ENCODE measurements around the gene ASF1B.

The ASF1B gene

GRCh38 chr19:14167576-14168138 is 31.3 kb upstream of the ASF1B start:
- DNase-seq: no peak
- Histone ChIP-seq H3K27me3 (peaks cover 0 to 15% of the 10 kb centered on the region in 2 donors), H3K9me3 (no peaks in the 10 kb centered on the region), H3K4me3 (no peak overlapping the region), H3K4me1 (no peaks in the 10 kb centered on the region), H3K36me3 (peaks cover 0 to 38% (median 23%) of the 10 kb centered on the region in 3 donors), H3K27ac (no peak overlapping the region)
- intact Hi-C loops (cut with DNase I; ENCODE audit: low total_unique reads): no loop called here
- no peak for TF ChIP-seq CTCF (IDR thresholded peaks at IDR 0.05)

GRCh38 chr19:14166999-14167575 is 30.7 kb upstream of the ASF1B start:
- Histone ChIP-seq H3K9me3 (no peaks in the 10 kb centered on the region), H3K27me3 (peaks cover 0 to 15% of the 10 kb centered on the region in 2 donors), H3K36me3 (peaks cover 0 to 38% (median 29%) of the 10 kb centered on the region in 3 donors), H3K4me1 (no peaks in the 10 kb centered on the region), H3K27ac (no peak overlapping the region), H3K4me3 (no peak overlapping the region)
- no peak for TF ChIP-seq CTCF (IDR thresholded peaks at IDR 0.05)
- no peak for DNase-seq
- intact Hi-C loops (cut with DNase I; ENCODE audit: low total_unique reads): no loop called here

GRCh38 chr19:14165990-14166830 is 29.8 kb upstream of the ASF1B start:
- Histone ChIP-seq H3K4me3 (no peak overlapping the region), H3K36me3 (peaks cover 0 to 34% (median 25%) of the 10 kb centered on the region in 3 donors), H3K4me1 (no peaks in the 10 kb centered on the region), H3K27ac (no peak overlapping the region), H3K9me3 (no peaks in the 10 kb centered on the region), H3K27me3 (peaks cover 0 to 15% of the 10 kb centered on the region in 2 donors)
- DNase-seq: no peak
- intact Hi-C loops (cut with DNase I; ENCODE audit: low total_unique reads): no loop called here
- TF ChIP-seq CTCF (IDR thresholded peaks at IDR 0.05): no peak

- H3K4me1 ChIP-seq: no peaks in the 10 kb centered on the region
- no peaks in the 10 kb centered on the region for H3K9me3 ChIP-seq
- peaks cover 0 to 15% of the 10 kb centered on the region in 2 donors for H3K27me3 ChIP-seq
- H3K27ac ChIP-seq: no peak overlapping the region
- DNase-seq: no peak
- H3K4me3 ChIP-seq: no peak overlapping the region
- TF ChIP-seq CTCF (IDR thresholded peaks at IDR 0.05): no peak
- intact Hi-C loops (cut with DNase I; ENCODE audit: low total_unique reads): no loop called here
- peaks cover 0 to 21% (median 14%) of the 10 kb centered on the region in 3 donors for H3K36me3 ChIP-seq
Measured at GRCh38 chr19:14164724-14165493, 28.5 kb upstream of the ASF1B start.

GRCh38 chr19:14164082-14164481 is 27.7 kb upstream of the ASF1B start:
- Histone ChIP-seq H3K4me1 (no peaks in the 10 kb centered on the region), H3K27me3 (peaks cover 0 to 15% of the 10 kb centered on the region in 2 donors), H3K27ac (no peak overlapping the region), H3K9me3 (no peaks in the 10 kb centered on the region), H3K36me3 (peaks cover 0 to 21% (median 9%) of the 10 kb centered on the region in 3 donors), H3K4me3 (no peak overlapping the region)
- intact Hi-C loops (cut with DNase I; ENCODE audit: low total_unique reads): no loop called here
- DNase-seq: no peak
- TF ChIP-seq CTCF (IDR thresholded peaks at IDR 0.05): no peak

Data from tibial artery (tissue), 4 donors.